Tibial artery (tissue), 4 donors: Measurements from ENCODE around the gene IL4I1.

Source experiments
- DNase-seq, 2 donors: peaks; one replicate each; pipeline ENCODE4 v3.0.0-alpha.2; 2019
- H3K27ac ChIP-seq, 2 donors: fragments of 200-600 bp; sonication (generic) in 1 of 2; 1 replicate in 1 of 2; 2 replicates in 1 of 2; pipeline ENCODE4 v1.5.1; 2018 to 2019; ENCODE audit warnings: mild to moderate bottlenecking in 1 of 2
- H3K27me3 ChIP-seq, 2 donors: fragments of 200-600 bp; sonication (generic) in 1 of 2; one replicate each; pipeline versions ENCODE4 v1.5.1 to v1.6.0; 2016 to 2019
- H3K36me3 ChIP-seq, 3 donors: fragments of 200-600 bp; sonication (generic) in 2 of 3; one replicate each; pipeline ENCODE4 v1.5.1; 2016 to 2019; ENCODE audit warnings: mild to moderate bottlenecking in 2 of 3
- H3K4me1 ChIP-seq, 4 donors: fragments of 200-600 bp; sonication (generic) in 2 of 4; 1 replicate in 3 of 4; 2 replicates in 1 of 4; pipeline ENCODE4 v1.5.1; 2016 to 2019
- H3K4me3 ChIP-seq, 2 donors: fragments of 200-600 bp; sonication (generic) in 1 of 2; 1 replicate in 1 of 2; 2 replicates in 1 of 2; pipeline ENCODE4 v1.5.1; 2018 to 2019; ENCODE audit warnings: mild to moderate bottlenecking in 2 of 2
- H3K9me3 ChIP-seq, 3 donors: fragments of 200-600 bp; sonication (generic) in 1 of 3; one replicate each; pipeline ENCODE4 v1.5.1; 2016 to 2019
- intact Hi-C: fragments of 100-400 bp; cut with DNase I; formaldehyde crosslinking; loops from one replicate; pipeline ENCODE4 v1.15.0; 2023; ENCODE audit warnings: low total_unique reads
- TF ChIP-seq, protein P1 (sequence below), 2 experiments: fragments of 200-600 bp in 1 of 2; fragments of 450-650 bp in 1 of 2; IDR thresholded peaks; one replicate each; pipeline ENCODE4 v1.5.1; 2017 to 2019; ENCODE audit warnings: antibody characterized with exemption in 2 of 2, mild to moderate bottlenecking in 1 of 2, moderate library complexity in 1 of 2

IL4I1 gene

DNA sequence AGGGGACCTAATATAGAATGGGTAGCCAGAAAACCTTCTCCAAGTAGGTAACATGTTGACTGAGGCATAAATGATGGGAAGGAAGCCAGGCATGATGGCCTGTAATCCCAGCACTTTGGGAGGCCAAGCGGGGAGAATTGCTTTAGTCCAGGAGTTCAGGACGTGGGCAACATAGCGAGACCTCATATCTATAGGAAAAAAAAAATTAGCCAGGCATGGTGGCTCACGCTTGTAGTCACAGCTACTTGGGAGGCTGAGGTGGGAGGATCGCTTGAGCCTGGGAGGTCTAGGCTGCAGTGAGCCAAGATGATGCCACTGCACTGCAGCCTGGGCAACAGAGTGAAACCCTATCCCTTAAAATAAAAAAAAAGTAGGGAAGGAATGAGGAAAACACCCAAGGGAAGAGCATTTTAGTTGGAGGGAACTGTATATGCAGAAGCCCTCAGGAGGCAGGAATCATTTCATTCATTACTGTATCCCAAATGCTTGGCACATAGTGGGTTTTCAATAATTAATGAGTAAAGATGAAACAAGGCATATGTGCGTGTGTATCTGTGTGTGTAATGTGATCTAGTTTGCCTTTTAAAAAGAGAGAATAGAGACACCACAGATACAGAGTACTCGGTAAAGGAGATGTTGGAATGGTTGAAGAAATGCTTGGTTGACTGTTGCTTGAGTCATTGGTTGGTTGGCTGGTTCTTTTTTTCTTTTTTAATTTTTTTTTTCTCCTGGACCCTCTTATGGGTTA lies 34.8 kb upstream of the IL4I1 start:
- Histone ChIP-seq H3K27me3 (no peaks in the 10 kb centered on the region), H3K4me1 (peaks cover 0 to 29% (median 17%) of the 10 kb centered on the region in 4 donors), H3K9me3 (no peaks in the 10 kb centered on the region), H3K27ac (no peak overlapping the region), H3K36me3 (peaks cover 3 to 27% (median 7%) of the 10 kb centered on the region in 3 donors), H3K4me3 (no peak overlapping the region)
- intact Hi-C loops: loop anchor here (5.0 to 10.0 kb wide), 2 partner anchors 96 to 203 kb away; partner anchors contain the start of genes VRK3 and ZNF473
- TF ChIP-seq, protein P1, sequence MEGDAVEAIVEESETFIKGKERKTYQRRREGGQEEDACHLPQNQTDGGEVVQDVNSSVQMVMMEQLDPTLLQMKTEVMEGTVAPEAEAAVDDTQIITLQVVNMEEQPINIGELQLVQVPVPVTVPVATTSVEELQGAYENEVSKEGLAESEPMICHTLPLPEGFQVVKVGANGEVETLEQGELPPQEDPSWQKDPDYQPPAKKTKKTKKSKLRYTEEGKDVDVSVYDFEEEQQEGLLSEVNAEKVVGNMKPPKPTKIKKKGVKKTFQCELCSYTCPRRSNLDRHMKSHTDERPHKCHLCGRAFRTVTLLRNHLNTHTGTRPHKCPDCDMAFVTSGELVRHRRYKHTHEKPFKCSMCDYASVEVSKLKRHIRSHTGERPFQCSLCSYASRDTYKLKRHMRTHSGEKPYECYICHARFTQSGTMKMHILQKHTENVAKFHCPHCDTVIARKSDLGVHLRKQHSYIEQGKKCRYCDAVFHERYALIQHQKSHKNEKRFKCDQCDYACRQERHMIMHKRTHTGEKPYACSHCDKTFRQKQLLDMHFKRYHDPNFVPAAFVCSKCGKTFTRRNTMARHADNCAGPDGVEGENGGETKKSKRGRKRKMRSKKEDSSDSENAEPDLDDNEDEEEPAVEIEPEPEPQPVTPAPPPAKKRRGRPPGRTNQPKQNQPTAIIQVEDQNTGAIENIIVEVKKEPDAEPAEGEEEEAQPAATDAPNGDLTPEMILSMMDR (IDR thresholded peaks at IDR 0.05): no peak
- no peak for DNase-seq

DNA sequence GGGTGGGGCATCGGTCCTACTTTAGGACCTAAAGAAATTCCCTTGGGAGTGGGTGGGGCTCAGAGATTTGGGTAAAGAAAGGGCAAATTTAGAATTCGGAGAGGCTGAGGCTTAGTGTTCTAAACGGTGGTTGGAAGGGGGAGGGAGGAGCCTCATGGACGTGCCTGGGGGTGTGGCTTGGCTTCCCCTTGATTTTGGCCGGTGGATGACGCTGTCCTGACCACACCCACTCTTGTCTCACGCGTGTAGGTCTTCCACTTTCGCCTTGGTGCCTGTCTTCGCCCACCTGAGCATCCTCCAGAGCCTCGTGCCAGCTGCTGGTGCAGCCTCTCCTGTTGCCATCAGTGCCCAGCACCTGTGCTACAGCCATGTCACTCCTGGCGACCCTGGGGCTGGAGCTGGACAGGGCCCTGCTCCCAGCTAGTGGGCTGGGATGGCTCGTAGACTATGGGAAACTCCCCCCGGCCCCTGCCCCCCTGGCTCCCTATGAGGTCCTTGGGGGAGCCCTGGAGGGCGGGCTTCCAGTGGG lies 33.9 kb upstream of the IL4I1 start:
- Histone ChIP-seq H3K4me3 (peak overlapping the region in 1 of 2 donors; percentile 71), H3K27me3 (no peaks in the 10 kb centered on the region), H3K36me3 (peaks cover 5 to 30% (median 7%) of the 10 kb centered on the region in 3 donors), H3K27ac (peak overlapping the region; percentile 79 to 91), H3K4me1 (peaks cover 0 to 32% (median 17%) of the 10 kb centered on the region in 4 donors), H3K9me3 (no peaks in the 10 kb centered on the region)
- TF ChIP-seq, protein P1 (IDR thresholded peaks at IDR 0.05): no peak
- intact Hi-C loops: loop anchor here (5.0 to 10.0 kb wide), 2 partner anchors 97 to 204 kb away; partner anchors contain the start of genes VRK3 and ZNF473
- no peak for DNase-seq

DNA sequence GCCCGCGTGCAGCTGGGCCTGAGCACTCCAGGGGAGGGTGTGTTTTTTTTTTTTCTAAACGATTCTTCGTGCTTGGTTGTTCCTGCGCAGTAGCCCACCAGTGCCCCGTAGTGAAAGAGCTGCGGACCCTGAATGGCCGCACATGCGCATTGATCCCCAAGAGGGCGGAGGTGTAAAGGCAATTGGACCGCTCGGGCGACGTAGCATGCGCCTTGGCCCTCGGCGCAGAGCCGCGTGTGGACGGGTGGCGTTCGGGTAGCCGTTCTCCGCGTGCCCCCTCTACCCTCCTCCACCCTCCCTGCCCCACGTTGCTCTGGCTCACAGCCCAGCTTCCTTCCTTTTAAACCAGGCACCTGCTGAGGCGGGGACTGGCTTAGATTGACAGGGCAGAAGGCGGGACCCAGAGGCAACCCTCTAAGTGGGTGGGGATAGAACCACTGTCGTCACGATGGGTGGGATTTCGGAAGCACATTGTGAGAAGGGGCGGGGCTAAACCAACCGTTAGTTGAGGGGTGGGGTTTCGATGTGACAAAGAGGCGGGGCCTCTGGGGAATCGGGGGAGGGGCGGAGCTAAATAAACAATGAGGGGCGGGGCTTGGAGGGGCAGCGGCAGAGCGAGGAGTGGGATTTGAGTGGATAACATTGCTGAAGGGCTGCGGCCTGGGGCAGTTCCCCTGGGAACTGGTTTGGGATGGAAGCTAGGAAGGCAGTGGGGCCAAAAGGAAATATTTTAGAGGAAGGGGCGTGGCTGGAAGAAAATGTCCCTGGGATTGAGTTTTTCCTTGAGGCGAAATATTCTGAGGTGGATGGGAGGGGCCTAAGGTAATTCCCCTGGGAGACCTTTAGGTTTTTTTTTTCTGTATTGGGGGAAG lies 33.2 kb upstream of the IL4I1 start:
- DNase-seq: peak; percentile 87 to 93
- Histone ChIP-seq H3K9me3 (no peaks in the 10 kb centered on the region), H3K4me3 (peak overlapping the region; percentile 71 to 94), H3K27ac (peak overlapping the region; percentile 79 to 91), H3K36me3 (peaks cover 5 to 37% (median 8%) of the 10 kb centered on the region in 3 donors), H3K27me3 (no peaks in the 10 kb centered on the region), H3K4me1 (peaks cover 0 to 32% (median 18%) of the 10 kb centered on the region in 4 donors)
- TF ChIP-seq, protein P1 (IDR thresholded peaks at IDR 0.05): peak in 1 of 2 experiments; percentile 32
- intact Hi-C loops: loop anchor here (5.0 to 10.0 kb wide), 2 partner anchors 97 to 205 kb away; partner anchors contain the start of genes VRK3 and ZNF473

DNA sequence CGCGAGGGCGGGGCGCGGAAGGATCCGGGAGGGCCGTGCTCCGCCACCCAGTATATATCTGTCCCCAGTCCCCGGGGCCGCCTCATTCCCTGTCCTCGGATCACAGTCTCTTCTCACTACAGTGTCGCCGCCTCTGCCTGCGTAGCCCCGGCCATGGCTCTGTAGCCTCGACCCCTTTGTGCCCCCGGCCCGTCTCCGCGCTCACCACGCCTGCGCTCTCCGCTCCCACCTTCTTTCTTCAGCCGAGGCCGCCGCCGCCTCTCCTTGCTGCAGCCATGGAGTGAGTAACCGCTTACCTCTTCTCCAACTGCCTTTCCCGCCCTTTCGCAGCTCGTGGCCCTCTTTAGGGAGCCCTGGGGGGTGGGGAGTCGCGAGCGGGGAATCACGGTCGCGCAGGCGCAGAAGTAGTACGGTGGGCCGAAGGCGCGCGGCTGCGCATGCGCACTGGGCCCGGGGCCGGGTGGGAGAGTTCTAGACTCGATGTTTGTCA lies 32.5 kb upstream of the IL4I1 start, which contains the start of the genes ATF5 and NUP62:
ATF5 (plus strand) TSS at position 85 of the 490 bp plus-strand sequence. CDS start 1,646 bp downstream, outside the sequence.
NUP62 (minus strand) TSS at position 384 of the 490 bp plus-strand sequence. CDS start 19,697 bp downstream, outside the sequence.
- peaks cover 0 to 36% (median 22%) of the 10 kb centered on the region in 4 donors for H3K4me1 ChIP-seq
- H3K27ac ChIP-seq: peak within 1 kb of the TSS; percentile 79 to 91
- intact Hi-C loops: no loop called here
- peaks cover 10 to 44% (median 15%) of the 10 kb centered on the region in 3 donors for H3K36me3 ChIP-seq
- peak; percentile 85 to 94 for DNase-seq
- TF ChIP-seq, protein P1 (IDR thresholded peaks at IDR 0.05): no peak
- no peaks in the 10 kb centered on the region for H3K27me3 ChIP-seq
- H3K9me3 ChIP-seq: no peaks in the 10 kb centered on the region
- H3K4me3 ChIP-seq: peak within 1 kb of the TSS; percentile 71 to 94
